HG03103 (cell line): ENCODE measurements around the gene VPS8.

Experiments
- ATAC-seq: cut with Tn5 transposase; IDR thresholded peaks from one replicate; pipeline ENCODE4 v1.9.1; 2021; ENCODE audit warnings: low read depth; ENCODE audit not compliant: unreplicated experiment

VPS8 gene

GRCh38 chr3:185037801-185038200, 225.8 kb downstream of the VPS8 start:
- no peak for ATAC-seq

DNA sequence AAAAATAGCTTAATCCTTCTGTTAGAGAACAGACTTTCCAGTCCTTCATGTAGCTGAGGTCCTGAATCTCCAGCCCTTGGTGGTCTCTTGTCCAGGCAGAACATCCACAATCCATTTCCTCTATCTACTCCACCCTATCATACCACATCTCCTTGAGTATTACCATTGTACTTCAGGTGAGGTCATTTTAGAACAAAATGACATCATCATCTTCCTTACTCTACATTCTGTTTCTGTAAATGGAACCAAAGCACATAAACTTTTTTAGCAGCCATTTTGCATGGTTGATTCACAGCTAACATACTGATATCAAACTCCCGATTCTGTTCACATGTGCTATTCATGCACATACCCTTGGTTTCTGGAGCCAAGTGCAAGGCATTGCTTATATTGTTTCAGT, 228.5 kb downstream of the VPS8 start:
- no peak for ATAC-seq

GRCh38 chr3:185041540-185041939, 229.6 kb downstream of the VPS8 start:
- no peak for ATAC-seq

DNA sequence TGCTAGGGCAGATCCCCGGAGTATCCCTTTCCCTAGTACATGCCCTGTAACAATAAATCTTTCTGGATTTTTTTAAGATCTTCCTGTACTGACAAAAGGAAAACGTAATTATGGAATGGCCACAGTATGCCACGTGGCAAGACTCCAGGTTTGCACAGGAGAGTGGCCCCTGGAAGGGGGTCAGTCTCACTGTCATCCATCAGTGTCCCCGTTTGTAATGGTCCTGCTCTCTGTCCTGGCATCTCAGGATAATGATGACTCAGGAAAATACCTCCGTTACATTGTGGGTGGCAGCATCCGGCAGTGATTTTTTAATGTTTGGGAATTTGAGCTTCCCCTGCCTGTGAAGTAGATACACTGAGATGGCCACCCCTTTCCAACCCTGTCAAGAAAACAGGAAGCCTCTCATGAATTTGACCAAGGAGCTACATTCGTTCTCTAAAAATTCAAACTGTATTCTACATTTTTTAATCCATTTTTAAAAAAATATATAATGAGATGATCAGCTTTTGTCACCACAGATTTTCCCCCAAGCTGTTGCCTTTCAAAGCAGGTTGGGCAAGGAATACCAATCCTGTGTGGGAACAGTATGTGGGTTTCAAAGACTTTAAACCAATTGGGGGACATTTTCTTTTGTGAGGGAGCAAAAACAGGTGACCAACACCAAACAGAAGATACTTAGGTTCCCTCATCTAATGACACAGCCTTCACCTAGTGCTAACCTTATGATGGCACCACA, 230.5 kb downstream of the VPS8 start:
- no peak for ATAC-seq

DNA sequence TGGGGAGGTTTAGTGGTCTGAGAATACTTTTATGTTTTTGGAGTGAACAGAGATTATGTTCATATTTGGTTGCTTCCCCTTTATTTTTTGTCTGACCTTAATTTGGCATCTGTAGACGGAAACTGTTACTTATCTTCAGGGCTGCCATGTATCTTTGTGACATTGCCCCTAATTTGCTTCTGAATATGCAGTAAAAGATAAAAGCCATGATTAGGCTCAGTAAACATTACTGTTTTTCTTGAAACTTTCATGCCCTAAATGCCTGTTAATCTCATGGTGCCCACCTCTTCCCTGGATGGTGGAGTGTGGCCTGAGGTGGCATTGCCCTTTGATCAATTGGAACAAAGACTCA, 234.2 kb downstream of the VPS8 start:
- no peak for ATAC-seq

DNA sequence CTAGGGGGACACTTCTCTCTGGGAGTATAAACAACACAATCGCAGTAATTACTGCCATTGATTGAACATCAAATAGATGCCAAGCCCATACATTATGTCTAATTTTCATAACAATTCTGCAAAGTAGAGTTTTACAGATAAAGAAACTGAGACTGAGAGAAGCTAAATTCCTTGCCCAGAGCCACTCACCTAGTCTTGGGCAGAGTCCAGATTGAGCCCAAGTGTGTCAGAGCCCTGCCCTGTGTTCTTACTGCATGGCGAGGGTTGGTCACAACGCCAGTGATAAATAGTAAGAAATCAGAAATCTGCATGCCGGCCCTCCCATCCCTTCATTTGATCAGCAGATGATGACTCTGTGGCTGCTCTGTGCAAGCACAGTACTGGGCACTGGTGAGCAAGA, 234.6 kb downstream of the VPS8 start:
- no peak for ATAC-seq

DNA sequence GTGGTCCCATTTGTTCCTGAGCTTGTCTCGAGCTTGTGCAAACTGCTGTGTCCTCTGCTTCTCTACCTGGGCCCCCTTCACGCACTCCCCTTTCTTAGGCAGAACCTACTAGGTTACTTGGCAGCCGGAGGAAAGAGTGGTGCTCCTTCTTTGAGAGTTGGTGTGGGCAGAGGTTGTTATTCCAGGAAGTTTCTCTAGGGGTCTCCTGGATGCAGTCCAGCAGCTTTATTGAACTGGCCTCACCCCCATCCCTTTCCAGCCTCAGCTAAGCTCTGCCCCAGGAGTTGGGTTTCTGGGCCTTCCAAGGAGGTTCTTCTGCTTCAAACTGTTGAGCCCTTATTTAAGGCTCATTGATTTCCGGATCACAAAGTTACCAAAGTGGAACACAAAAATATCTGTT, 237.7 kb downstream of the VPS8 start:
- no peak for ATAC-seq

DNA sequence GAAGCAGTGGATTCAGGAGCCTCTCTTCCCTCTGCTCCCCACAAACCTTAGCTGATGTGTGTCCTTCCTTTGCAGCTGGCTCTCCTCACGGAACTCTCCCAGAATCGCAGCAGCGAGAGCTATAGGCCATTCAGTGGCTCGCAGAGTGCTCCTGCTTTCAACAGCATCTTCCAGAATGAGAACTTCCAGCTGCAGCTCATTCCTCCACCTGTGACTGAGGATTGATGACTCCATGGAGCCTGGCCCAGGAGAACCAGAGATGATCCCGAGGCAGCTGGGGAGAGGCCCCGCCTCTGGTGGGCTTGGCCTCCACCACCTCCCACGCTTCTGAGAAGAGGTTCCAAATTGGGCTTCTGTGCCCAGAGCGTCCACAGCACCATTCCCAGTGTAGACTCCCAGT, 239.8 kb downstream of the VPS8 start:
- ATAC-seq: no peak

DNA sequence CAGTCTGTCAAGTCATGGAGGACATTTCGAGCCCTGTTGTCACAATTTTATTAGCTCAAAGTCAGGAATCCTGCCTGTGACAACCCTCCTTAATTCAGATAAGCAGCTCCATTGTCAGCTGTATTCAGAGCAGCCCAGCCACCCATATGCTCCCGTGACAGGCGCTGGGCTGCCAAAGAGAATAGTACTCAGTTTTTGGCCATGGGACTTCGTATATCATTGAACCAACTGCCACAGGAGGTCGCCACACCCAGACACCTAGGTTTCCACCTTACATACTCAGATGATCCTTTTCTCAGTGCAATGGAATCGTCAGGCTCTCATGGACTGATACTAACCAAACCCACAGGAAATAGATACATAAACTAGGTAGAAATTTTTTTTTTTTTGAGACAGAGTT, 240.7 kb downstream of the VPS8 start:
- ATAC-seq: no peak

GRCh38 chr3:185056908-185057307, 244.9 kb downstream of the VPS8 start:
- no peak for ATAC-seq

GRCh38 chr3:185057829-185058228, 245.9 kb downstream of the VPS8 start:
- no peak for ATAC-seq

DNA sequence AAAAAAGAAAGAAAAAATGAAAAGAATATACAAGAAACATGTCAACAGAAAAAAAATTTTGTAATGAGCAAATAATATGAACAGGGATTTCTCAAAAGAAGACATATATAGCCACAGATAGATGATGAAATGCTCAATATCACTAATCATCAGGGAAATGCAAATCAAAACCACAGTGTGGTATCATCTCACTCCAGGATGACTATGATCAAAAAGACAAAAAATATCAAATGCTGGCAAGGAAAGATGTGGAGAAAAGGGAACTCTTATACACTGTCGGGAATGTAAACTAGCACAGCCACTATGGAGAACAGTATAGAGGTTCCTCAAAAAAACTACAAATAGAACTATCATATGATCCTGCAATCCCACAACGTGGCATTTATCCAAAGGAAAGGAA, 246.8 kb downstream of the VPS8 start:
- no peak for ATAC-seq

DNA sequence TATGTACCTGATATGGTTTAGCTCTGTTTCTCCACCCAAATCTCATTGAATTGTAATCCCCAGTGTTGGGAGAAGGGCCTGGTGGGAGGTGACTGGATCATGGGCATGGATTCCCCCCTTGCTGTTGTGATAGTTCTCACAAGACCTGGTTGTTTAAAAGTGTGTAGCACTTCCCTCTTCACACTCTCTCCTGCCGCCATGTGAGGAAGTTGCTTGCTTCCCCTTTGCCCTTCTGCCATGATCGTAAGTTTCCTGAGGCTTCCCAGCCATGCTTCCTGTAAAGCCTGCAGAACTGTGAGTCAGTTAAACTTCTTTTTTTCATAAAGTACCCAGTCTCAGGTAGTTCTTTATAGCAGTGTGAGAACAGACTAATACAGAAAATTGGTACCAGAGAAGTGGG, 247.8 kb downstream of the VPS8 start:
- ATAC-seq: no peak

DNA sequence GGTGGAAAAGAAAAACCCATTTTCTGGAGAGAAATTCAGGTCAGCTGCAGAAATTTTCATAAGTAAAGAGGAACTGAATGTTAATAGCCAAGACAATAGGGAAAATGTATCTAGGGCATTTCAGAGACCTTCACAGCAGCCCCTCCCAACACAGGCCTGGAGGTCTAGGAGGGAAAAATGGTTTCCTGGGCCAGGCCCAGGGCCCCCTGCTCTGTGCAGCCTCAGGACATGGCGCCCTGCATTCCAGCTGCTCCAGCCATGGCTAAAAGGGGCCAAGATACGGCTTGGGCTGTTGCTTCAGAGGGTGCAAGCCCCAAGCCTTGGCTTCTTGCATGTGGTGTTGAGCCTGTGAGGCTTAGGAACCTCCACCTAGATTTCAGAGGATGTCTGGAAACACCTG, 248.7 kb downstream of the VPS8 start:
- ATAC-seq: no peak

- no peak for ATAC-seq
These were observed 250.2 kb downstream of the VPS8 start for GRCh38 chr3:185062191-185062590.

DNA sequence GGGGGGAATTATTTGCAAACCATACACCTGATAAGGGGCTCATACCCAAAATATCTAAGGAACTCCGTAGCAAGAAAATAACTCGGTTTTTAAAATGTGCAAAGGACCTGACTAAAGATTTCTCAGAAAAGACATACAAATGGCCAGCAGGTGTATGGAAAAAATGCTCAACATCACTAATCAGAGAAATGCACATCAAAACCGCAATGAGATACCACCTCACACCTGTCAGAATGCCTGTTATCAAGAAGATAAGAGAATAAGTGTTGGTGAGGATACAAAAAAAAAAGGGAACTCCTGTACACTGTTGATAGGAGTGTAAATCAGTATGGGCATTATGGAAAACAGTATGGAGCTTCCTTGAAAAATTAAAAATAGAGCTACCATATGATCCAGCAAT, 251.5 kb downstream of the VPS8 start:
- no peak for ATAC-seq

- no peak for ATAC-seq
These were observed 253.1 kb downstream of the VPS8 start for GRCh38 chr3:185065059-185065458.

DNA sequence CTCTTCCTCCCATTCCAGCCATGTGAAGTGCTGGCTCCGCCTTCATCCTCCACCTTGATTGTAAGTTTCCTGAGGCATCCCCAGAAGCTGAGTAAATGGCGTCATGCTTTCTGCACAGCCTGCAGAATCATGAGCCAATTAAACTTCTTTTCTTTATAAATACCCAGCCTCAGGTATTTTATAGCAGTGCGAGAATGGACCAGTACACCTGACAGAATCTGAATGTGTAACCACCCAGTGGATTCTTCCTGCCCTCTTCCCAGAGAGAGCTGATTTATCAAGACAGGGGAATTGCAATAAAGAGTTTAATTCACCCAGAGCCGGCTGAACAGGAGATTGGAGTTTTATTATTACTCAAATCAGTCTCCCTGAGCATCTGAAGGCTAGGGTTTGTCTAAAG, 254.3 kb downstream of the VPS8 start:
- no peak for ATAC-seq

GRCh38 chr3:185067173-185067572, 255.2 kb downstream of the VPS8 start:
- ATAC-seq: no peak

DNA sequence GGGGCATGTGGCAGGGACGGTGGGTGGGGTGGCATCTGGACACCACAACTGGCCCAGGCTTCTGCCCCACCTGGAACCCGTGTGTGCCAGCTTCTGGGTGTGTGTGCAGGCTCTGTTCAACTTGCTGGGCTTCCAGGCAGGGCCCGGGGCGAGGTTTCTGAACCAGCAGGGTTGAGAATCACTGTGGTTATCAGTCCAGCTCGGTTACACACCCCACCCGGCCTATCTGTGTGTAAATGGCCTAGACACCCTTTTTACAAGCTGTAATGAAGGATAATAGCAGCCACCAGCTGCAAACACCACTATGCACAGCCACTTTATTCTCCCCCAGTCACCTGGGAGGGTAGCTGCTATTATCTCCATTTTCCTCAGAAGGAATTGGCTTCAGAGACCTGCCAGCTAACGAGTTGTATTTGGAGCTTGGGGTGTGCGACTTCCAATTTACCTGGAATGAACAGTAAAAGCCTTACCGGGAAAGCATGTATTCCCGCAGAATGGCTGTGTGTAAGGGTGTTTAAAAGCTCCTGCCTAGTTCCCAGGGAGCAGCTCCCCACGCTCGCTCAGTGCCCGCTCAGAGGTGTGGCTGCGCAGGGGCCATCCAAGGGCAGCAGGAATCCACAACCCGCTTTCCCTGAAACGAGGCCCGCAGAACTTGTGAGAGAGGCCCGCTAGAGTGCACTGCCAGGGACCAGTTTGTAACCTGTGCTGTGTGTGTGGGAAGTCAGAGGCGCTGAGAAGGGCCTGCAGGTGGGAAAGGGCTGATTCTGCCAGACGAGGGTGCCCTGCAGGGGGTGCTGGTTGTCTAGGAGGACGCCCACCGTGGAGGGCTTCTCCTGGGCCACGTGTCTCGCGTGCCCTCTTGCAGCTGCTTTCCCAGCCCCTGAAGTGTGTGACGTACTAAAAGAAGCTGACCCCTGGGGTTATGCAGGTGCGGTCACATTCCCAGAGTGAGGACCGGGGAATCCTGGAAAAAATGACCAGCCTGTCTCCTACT, 257.4 kb downstream of the VPS8 start:
- no peak for ATAC-seq

GRCh38 chr3:185070491-185071286, 258.7 kb downstream of the VPS8 start:
- no peak for ATAC-seq
